ENCODE results near the gene BORCS8. TPM values are rescaled to one million over a fixed set of nuclear protein-coding genes. Genes with fewer than 3 reads are reported as not detected.

The BORCS8 gene
- total RNA-seq, 4 donors from 2014 or later = 15.4 to 38.7 (median 18.2) TPM

- no peak for TF ChIP-seq CTCF (IDR thresholded peaks at IDR 0.05)
- intact Hi-C loops (cut with DNase I) = no loop called here
- Histone ChIP-seq H3K4me3 (replicated peaks in 1 of 3) (no peak overlapping the region), H3K27ac (no peak overlapping the region), H3K4me1 (no peaks in the 10 kb centered on the region), H3K36me3 (no peaks in the 10 kb centered on the region), H3K9me3 (no peaks in the 10 kb centered on the region), H3K27me3 (no peaks in the 10 kb centered on the region)
- 92 to 95% methylated on average over 7 of the region's 7 CpGs for WGBS, 2 donors
- DNase-seq = no peak
Observed at GRCh38 chr19:19162495-19162894, 29.5 kb downstream of the BORCS8 start.

DNA sequence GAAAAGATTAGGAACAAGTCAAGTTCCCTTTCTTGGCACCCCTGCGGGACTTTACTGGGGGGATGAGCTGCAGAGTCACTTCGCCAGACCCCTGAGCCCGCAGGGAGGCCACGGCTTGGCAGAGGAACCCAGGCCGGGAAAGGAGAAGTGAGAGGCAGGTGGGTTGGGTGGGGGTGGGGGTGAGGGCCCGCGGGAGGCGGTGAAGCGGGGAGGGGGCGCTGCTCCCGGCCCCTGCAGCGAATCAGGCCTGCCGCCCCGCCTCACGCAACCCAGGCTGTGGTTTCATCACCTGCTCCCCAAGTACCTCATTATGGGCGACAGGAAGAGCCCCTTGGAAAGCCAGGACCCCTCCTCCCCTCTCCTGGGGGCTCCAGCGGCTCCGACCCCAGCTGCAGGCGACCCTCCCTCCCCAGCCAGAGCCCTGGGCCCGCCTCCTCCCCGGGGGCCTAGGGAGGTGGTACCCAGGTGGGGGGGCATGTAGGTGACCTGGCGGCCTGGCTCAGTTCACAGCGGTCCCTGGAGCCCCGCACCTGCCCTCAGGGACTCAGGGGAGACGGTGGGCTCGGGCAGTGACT lies 31.4 kb downstream of the BORCS8 start:
- no peak for DNase-seq
- TF ChIP-seq POLR2A (IDR thresholded peaks at IDR 0.05) (no peak), CTCF (IDR thresholded peaks at IDR 0.05) (no peak)
- Histone ChIP-seq H3K4me3 (replicated peaks in 1 of 3) (no peak overlapping the region), H3K36me3 (no peaks in the 10 kb centered on the region), H3K9me3 (no peaks in the 10 kb centered on the region), H3K27me3 (no peaks in the 10 kb centered on the region), H3K4me1 (no peaks in the 10 kb centered on the region), H3K27ac (no peak overlapping the region)
- intact Hi-C loops (cut with DNase I) = no loop called here
- WGBS, 2 donors = 62 to 69% methylated on average over 13 to 15 of the region's 26 CpGs

DNA sequence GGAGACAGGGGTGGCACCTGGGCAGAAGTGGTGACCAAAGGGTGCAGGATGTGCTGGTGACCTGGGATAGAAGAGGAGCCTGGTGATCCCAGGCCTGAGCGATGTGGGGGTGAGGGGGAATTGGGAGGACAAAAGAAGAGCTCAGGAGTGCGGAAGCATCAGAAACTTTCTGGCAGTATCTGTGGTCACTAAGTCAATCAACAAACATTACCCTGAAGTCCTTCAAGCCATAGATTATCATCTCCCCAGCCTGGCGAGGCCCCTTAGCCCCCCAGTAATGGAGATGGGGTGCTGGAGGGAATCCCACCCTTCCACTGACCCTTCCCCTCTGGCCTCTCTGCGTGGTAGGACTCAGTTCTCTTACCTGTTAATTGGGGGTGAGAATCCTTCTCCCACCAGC lies 32.4 kb downstream of the BORCS8 start:
- Histone ChIP-seq H3K4me1 (no peaks in the 10 kb centered on the region), H3K27ac (no peak overlapping the region), H3K36me3 (no peaks in the 10 kb centered on the region), H3K27me3 (no peaks in the 10 kb centered on the region), H3K9me3 (no peaks in the 10 kb centered on the region), H3K4me3 (replicated peaks in 1 of 3) (no peak overlapping the region)
- intact Hi-C loops (cut with DNase I) = loop anchor here (10.0 kb wide), 1 partner anchor 175 kb away; no protein-coding TSS in a partner anchor
- 85 to 92% methylated on average over 4 of the region's 4 CpGs for WGBS, 2 donors
- DNase-seq = no peak
- TF ChIP-seq CTCF (IDR thresholded peaks at IDR 0.05) (no peak), POLR2A (IDR thresholded peaks at IDR 0.05) (no peak)

- WGBS, 2 donors = 77 to 84% methylated on average over 6 of the region's 6 CpGs
- H3K36me3 ChIP-seq = no peaks in the 10 kb centered on the region
- no peak overlapping the region for H3K4me3 ChIP-seq (replicated peaks in 1 of 3)
- intact Hi-C loops (cut with DNase I) = loop anchor here (10.0 kb wide), 1 partner anchor 177 kb away; no protein-coding TSS in a partner anchor
- H3K27me3 ChIP-seq = no peaks in the 10 kb centered on the region
- H3K9me3 ChIP-seq = no peaks in the 10 kb centered on the region
- no peak for DNase-seq
- no peak overlapping the region for H3K27ac ChIP-seq
- no peaks in the 10 kb centered on the region for H3K4me1 ChIP-seq
- TF ChIP-seq POLR2A (IDR thresholded peaks at IDR 0.05) (no peak), CTCF (IDR thresholded peaks at IDR 0.05) (no peak)
Observed at GRCh38 chr19:19157808-19158207, 34.1 kb downstream of the BORCS8 start.

DNA sequence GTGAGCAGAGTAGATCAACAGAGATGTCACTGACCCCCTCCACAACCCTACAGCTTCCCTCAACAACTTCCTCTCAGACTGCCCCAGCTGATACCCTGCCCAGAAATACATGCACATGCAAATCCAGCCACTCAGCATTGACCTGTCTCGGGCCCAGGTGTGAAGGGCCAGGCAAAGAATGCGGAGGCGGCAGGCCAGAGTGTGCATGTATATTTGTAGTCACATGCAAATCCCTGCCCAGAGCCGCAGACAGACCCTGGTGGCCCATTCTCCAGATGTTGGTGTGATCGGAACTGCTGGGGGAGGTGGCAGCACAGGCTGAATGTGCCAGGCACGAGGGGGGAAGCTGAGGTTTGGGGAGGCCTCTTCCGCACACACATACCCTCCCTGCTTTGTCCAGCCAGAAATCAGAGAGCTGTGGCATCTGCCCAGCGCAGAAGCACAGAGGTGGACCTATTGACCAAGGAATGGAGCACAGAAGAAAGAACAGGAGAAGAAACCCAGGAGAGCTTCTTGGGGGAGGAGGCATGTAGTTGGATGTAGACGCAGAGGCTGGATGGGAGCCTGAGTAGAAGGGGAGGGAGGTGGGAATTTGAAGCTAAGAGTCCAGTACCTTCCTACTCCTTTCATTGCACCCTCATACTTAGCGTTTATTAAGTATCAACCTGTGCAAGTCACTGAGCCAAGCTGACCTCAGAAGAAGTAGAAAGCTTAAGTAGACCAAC lies 36.3 kb downstream of the BORCS8 start:
- intact Hi-C loops (cut with DNase I) = loop anchor here (10.0 kb wide), 1 partner anchor 179 kb away; no protein-coding TSS in a partner anchor
- Histone ChIP-seq H3K36me3 (no peaks in the 10 kb centered on the region), H3K27ac (no peak overlapping the region), H3K9me3 (no peaks in the 10 kb centered on the region), H3K4me1 (no peaks in the 10 kb centered on the region), H3K4me3 (replicated peaks in 1 of 3) (no peak overlapping the region), H3K27me3 (no peaks in the 10 kb centered on the region)
- TF ChIP-seq CTCF (IDR thresholded peaks at IDR 0.05) = no peak
- no peak for TF ChIP-seq POLR2A (IDR thresholded peaks at IDR 0.05)
- DNase-seq = no peak
- 94 to 99% methylated on average over 8 to 10 of the region's 10 CpGs for WGBS, 2 donors

Measured in thyroid gland (tissue), 4 donors.